ENCODE measurements around the gene ELK4. TPM values are rescaled to one million over a fixed set of nuclear protein-coding genes. Genes with fewer than 3 reads are reported as not detected.

The ELK4 gene
- total and polyA plus RNA-seq, 2 donors (not counting 1 experiment from before 2014, with no cell fraction given) = 11.7 to 11.8 TPM

- no peaks in the 10 kb centered on the region for H3K9me3 ChIP-seq (ENCODE audit: control insufficient read depth, insufficient read depth, low read depth, low read length)
- DNase-seq (ENCODE audit: low read depth in 2 of 2) = no peak
- H3K9ac ChIP-seq (ENCODE audit: insufficient read depth, low read length) = no peak overlapping the region
- H3K4me3 ChIP-seq (replicated peaks in 1 of 4; ENCODE audit: control extremely low read depth in 1 of 4, insufficient read depth in 1 of 4, low read depth in 3 of 4, low read length in 4 of 4) = no peak overlapping the region
- peaks cover 33% of the 10 kb centered on the region for H3K27me3 ChIP-seq (ENCODE audit: control insufficient read depth, insufficient read depth, low read length)
- H3K27ac ChIP-seq (ENCODE audit: insufficient read depth, low read length) = no peak overlapping the region
- H2AFZ ChIP-seq (ENCODE audit: low read length) = no peak overlapping the region
- no peak overlapping the region for H3K4me2 ChIP-seq (ENCODE audit: extremely low read depth, insufficient read depth, low read length)
- no peak for TF ChIP-seq EZH2 (IDR thresholded peaks at IDR 0.05; ENCODE audit: low read length, missing control alignments)
- TF ChIP-seq CTCF (conservative IDR thresholded peaks at IDR 0.05 in 1 of 2, IDR thresholded peaks at IDR 0.05 in 1 of 2; ENCODE audit: low read depth in 1 of 2, low read length in 2 of 2) = no peak
- no peaks in the 10 kb centered on the region for H3K36me3 ChIP-seq (ENCODE audit: control insufficient read depth, insufficient read depth, low read length)
- no peaks in the 10 kb centered on the region for H3K4me1 ChIP-seq (ENCODE audit: control insufficient read depth, extremely low read depth, insufficient read depth, low read length)
- no peaks in the 10 kb centered on the region for H3K79me2 ChIP-seq (ENCODE audit: control insufficient read depth, insufficient read depth, low read length)
- no peaks in the 10 kb centered on the region for H4K20me1 ChIP-seq (ENCODE audit: control insufficient read depth, extremely low read depth, insufficient read depth, low read length)
Measured at GRCh38 chr1:205577874-205578658, 53.7 kb downstream of the ELK4 start.

- Histone ChIP-seq H3K4me3 (replicated peaks in 1 of 4; ENCODE audit: control extremely low read depth in 1 of 4, insufficient read depth in 1 of 4, low read depth in 3 of 4, low read length in 4 of 4) (no peak overlapping the region), H4K20me1 (ENCODE audit: control insufficient read depth, extremely low read depth, insufficient read depth, low read length) (no peaks in the 10 kb centered on the region), H3K9me3 (ENCODE audit: control insufficient read depth, insufficient read depth, low read depth, low read length) (no peaks in the 10 kb centered on the region), H3K36me3 (ENCODE audit: control insufficient read depth, insufficient read depth, low read length) (no peaks in the 10 kb centered on the region), H3K4me2 (ENCODE audit: extremely low read depth, insufficient read depth, low read length) (no peak overlapping the region), H3K9ac (ENCODE audit: insufficient read depth, low read length) (no peak overlapping the region), H3K27me3 (ENCODE audit: control insufficient read depth, insufficient read depth, low read length) (peaks cover 35% of the 10 kb centered on the region), H3K4me1 (ENCODE audit: control insufficient read depth, extremely low read depth, insufficient read depth, low read length) (no peaks in the 10 kb centered on the region), H3K79me2 (ENCODE audit: control insufficient read depth, insufficient read depth, low read length) (no peaks in the 10 kb centered on the region), H3K27ac (ENCODE audit: insufficient read depth, low read length) (no peak overlapping the region), H2AFZ (ENCODE audit: low read length) (no peak overlapping the region)
- TF ChIP-seq EZH2 (IDR thresholded peaks at IDR 0.05; ENCODE audit: low read length, missing control alignments) (no peak), CTCF (conservative IDR thresholded peaks at IDR 0.05 in 1 of 2, IDR thresholded peaks at IDR 0.05 in 1 of 2; ENCODE audit: low read depth in 1 of 2, low read length in 2 of 2) (no peak)
- DNase-seq (ENCODE audit: low read depth in 2 of 2) = no peak
Measured at GRCh38 chr1:205576805-205577761, 54.7 kb downstream of the ELK4 start.

- Histone ChIP-seq H3K79me2 (ENCODE audit: control insufficient read depth, insufficient read depth, low read length) (no peaks in the 10 kb centered on the region), H3K27ac (ENCODE audit: insufficient read depth, low read length) (no peak overlapping the region), H3K4me3 (replicated peaks in 1 of 4; ENCODE audit: control extremely low read depth in 1 of 4, insufficient read depth in 1 of 4, low read depth in 3 of 4, low read length in 4 of 4) (no peak overlapping the region), H3K9ac (ENCODE audit: insufficient read depth, low read length) (no peak overlapping the region), H3K36me3 (ENCODE audit: control insufficient read depth, insufficient read depth, low read length) (no peaks in the 10 kb centered on the region), H3K27me3 (ENCODE audit: control insufficient read depth, insufficient read depth, low read length) (peaks cover 39% of the 10 kb centered on the region), H2AFZ (ENCODE audit: low read length) (no peak overlapping the region), H3K4me1 (ENCODE audit: control insufficient read depth, extremely low read depth, insufficient read depth, low read length) (no peaks in the 10 kb centered on the region), H3K4me2 (ENCODE audit: extremely low read depth, insufficient read depth, low read length) (no peak overlapping the region), H4K20me1 (ENCODE audit: control insufficient read depth, extremely low read depth, insufficient read depth, low read length) (no peaks in the 10 kb centered on the region), H3K9me3 (ENCODE audit: control insufficient read depth, insufficient read depth, low read depth, low read length) (no peaks in the 10 kb centered on the region)
- DNase-seq (ENCODE audit: low read depth in 2 of 2) = no peak
- TF ChIP-seq CTCF (conservative IDR thresholded peaks at IDR 0.05 in 1 of 2, IDR thresholded peaks at IDR 0.05 in 1 of 2; ENCODE audit: low read depth in 1 of 2, low read length in 2 of 2) (no peak), EZH2 (IDR thresholded peaks at IDR 0.05; ENCODE audit: low read length, missing control alignments) (no peak)
Measured at GRCh38 chr1:205576011-205576410, 55.8 kb downstream of the ELK4 start.
